HG02678 (cell line): ENCODE results near the gene TSEN54.
A peak's percentile ranks its signal among the peaks of the same experiment; 100 is the strongest.

Source experiments
- ATAC-seq: cut with Tn5 transposase; IDR thresholded peaks from one replicate; pipeline ENCODE4 v1.9.1; 2021; ENCODE audit warnings: mild to moderate bottlenecking, moderate library complexity; ENCODE audit not compliant: unreplicated experiment

The TSEN54 gene

DNA sequence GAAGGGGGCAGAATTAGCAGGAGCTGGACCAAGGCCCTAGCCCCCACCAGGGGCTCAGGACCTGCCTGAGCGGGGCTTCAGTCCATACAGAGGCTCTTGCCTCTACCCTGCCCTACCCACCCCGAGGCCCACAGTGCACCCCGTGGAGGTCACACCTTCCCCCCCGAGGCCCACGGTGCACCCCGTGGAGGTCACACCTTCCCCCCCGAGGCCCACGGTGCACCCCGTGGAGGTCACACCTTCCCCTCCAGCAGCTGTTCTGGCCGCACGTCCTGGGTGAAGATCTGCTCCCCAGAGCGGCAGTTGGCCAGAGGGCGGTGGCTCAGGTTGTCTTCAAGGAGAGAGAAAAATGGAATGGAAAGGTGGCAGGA lies 12.4 kb upstream of the TSEN54 start:
- no peak for ATAC-seq

DNA sequence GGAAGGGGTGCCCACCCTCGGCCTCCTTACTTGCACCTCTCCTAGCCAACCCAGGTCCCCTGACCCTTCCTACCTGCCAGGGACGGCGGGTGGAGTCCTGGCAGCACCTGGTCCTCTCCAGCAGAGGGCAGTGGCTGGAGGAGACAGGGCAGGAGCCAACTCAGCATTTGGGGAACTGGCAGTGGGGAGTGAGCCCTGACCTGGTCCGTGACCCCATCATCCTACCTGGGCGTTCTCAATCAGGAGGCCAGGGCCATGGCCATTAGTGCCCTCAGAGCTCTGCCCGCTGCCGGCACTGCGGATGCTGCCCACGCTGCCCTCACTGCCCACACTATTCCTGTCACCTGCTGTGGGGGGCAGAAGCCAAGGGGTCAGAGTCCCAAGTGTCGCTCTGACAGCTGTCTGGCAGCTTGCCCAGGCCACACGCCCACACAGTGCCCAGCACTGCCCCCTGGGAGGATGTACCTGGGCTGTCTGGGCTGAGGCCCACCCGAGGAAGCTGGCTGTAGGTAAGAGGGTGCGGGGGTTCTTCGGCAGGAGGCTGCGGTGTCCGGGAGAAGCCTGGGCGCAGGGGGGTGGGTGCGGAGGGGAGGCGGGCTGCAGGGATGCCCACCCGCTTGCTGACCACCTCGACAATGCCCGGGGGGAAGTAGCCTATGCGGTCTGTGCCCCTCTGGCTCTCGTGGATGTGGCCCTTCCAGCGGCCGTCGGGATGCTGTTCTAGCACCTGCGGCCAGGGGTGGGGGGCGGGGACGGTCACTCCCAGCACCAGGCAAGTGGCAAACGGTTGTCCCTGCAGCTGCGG lies 11.8 kb upstream of the TSEN54 start:
- no peak for ATAC-seq

DNA sequence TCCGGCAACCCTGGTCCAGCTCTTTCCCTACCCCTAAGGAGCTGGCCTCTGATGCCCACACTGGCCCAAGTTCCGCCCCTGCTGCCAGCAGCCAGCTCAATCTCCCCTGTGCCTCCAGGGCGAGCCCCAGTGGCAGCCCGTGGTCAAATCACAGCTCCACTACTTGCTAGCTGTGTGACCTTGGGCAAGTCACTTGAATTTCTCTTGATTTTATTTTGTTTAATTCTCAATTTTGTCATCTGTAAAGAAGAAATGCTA lies 11.2 kb upstream of the TSEN54 start:
- no peak for ATAC-seq

DNA sequence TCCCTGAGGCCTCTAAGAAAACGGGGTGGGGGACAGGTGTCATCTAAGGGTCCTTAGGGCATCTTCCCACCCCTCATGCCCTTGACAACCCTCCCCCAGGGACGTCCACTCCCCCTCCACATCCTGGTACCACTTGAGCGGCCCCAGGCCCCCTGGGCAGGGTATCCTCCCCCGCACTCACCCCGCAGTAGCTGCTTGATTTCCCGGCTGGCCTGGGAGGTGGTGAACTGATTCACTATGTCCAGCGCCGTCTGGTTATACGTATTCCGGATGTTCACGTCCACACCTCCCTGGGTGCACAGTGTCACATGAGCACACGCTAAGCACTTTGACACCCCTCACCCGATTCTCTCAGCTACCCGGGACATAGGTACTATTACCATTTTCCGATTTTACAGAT lies 10.7 kb upstream of the TSEN54 start:
- no peak for ATAC-seq

DNA sequence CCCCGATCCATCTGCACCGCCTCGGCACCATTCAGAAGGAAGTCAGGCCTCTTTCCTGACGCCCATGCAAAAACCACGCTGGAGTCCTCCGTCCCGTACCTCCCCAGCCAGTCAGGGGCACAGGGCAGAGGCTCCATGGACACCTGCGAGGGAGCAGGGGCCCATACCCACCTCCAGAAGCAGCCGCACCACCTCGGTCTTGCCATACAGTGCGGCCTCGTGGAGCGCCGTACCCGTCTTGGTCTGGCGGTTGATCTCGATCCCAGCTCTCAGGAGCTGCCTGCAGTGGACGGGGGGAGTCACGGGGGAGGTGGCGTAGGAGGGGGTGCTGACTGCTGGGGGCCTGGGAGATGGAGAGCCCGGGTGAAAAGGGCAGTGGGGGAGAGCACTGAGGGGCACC lies 10.2 kb upstream of the TSEN54 start:
- ATAC-seq = no peak

DNA sequence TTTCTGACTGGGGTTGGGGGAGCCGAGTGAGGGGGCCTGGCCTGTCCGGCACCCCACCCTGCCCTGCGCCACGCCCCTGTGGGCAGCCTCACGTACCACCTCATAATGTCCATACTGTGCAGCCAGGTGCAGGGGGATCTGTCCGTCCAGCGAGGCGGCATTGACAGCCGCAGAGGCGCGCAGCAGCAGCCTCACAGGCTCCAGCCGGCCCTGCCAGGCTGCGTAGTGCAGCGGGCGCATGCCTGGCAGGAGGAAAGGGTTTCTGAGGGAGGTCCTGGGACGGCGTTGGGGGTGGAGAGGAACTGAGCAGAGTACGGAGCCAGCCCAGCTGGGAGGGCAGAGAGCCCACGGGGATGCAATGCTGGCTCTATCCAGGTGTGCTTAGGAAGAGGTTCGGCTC lies 9.4 kb upstream of the TSEN54 start:
- ATAC-seq = no peak

DNA sequence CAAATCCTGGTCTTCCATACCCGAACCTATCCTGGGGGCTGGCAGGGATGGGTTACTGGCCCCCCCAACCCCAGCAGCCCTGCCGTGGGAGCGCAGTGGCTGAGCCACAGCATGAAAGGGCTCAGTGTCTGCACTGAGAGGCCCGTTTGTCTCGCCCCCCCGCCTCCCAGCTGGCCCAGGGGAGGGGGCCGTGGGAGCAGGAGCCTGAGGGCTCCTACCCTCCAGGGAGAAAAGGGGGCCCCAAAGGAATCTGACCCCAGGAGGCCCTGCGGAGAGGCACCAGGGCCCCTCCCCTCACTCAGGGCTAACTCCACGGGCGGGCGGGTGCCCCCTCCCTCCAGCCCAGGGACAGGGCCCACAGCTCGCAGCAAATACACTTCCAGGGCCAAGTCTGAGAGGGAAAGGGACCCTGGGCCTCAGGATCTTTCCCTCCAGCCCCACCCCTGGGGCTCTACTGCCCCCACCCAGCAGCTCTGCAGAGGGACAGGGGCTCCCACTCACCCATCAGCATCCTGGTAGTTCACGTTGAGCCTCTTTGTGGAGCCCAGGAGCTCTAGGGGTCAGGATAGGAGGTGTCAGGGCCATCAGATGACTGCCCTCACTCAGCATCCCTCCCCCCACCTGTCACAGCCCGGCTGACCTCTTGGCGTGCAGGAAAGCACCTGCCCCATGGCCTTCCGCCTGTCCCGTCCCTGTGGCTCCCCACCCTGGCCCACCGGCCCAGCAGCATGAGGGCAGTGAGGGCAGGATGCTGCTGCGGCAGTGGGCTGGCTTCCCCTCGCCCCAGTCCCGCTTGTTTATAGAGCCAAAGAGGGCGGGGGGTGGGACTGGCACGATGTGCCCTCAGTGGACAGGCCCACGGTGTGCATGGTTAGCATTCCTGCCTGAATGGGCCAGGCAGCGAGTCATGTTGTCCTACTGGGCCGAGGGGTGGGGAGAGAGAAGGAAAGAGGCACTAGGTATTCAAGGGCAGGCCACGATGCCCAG lies 8.3 kb upstream of the TSEN54 start:
- ATAC-seq = no peak

DNA sequence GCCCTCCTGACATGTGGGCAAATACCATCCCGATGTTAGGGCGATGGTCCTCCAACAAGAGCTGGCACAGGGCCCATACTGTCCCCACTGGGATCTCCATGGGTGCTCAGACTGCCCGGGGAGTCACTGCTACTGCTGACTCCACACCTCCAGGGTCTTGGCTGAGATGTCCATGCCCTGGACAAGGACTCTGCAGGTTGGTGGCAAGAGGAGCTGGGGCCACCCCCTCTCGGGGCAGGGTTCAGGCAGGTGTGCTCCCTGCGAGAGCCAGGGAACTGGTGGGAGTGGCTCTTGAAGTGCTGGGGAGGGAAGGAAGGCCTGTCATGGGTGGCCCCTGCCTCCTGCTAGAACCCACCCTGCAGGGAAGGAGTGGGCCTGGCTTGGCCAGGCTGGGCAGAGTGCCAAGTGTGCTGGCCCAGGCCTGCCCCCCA lies 7.4 kb upstream of the TSEN54 start:
- ATAC-seq = no peak

DNA sequence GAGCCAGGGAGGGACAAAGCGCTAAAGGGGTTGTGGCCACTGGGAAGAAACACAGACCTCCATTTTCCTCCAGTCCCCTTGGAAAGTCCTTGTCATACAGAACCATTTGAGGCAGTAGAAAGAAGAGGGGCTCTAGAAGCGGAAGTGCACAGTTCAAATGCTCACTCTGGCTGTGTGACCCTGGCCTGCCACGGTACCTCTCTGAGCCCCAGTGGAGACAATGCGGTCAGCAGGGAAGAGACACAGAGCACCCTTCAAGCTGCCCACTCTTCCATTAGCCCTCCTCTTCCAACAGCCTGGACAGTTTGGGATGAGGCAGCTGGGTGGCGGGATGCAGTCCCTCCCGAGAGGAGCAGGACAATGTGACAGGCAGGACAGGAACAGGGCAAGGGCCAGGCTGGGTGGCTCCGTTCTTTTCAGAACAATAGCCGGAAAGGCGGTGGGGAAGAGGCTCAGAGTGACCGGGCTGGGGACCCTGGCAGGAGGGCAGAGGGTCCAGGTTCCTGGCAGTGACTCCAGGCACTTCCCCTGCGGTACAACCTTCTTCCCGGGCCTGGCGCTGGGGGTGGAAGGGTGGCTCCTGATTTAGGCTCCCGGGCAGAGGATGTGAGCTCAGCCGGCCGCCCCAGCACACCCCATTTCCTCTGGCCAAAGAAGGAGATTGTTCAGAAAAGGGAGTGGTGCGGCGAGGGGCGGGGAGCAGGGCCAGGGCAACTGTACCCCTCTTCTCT lies 6.6 kb upstream of the TSEN54 start:
- no peak for ATAC-seq

DNA sequence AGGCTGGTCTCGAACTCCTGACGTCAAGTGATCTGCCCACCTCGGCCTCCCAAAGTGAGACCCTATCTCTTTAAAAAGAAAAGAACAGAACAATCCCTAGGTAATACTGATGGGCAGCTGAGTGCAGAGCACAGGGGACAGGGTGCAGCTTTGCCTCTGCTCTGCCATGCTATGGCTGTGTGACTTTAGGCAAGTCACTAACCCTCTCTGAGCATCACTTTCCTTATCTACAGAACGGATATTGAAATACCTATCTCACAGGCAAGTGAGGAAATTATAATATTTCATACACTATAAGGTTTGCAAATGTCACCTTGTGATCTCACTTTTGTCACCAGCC lies 5.1 kb upstream of the TSEN54 start:
- no peak for ATAC-seq

DNA sequence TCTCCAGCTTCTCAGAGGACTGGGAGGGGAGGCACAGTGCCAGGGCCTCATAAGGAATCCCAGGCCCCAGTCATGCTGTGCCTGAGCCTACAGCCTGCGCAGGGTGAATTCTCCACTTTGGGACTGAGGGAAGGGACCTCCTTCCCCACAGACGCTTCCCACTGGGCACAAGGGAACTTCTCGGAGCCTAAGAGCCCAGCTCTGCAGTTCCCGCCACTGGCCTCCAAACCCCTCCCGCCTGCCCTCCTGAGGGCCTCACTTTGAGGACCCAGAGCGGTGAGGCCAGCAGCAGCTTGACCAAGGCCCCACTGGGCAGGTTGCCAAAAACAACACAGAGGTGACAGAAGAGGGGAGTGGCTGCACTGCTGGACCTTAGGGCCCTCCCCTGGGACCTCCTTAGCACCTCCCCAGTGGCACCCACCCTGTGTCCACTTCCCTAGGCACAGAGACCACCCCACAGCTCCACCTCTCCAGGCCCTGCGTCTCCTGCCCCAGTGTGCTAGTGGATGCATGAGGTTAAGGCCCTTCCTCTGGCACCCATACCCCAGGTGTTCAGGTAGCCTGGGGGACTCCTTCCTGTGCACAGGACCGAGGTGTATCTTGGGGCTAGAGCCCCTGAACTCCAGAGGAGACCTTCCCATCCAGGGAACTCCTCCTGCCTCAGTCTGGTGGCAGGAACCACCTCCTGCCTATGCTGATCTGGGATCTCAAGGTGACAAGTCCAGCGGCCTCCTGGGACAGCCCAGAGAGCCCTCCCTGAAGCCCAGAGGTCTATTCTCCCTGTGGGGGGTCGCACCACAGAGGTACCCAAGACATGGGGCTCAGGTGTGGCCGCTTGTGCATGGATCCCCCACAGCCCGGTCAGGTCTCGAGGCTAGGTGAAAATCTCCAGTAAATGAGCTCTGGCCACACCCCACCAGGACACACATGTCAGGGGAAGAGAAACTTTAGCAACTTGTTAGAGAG lies 4.4 kb upstream of the TSEN54 start:
- ATAC-seq = no peak

DNA sequence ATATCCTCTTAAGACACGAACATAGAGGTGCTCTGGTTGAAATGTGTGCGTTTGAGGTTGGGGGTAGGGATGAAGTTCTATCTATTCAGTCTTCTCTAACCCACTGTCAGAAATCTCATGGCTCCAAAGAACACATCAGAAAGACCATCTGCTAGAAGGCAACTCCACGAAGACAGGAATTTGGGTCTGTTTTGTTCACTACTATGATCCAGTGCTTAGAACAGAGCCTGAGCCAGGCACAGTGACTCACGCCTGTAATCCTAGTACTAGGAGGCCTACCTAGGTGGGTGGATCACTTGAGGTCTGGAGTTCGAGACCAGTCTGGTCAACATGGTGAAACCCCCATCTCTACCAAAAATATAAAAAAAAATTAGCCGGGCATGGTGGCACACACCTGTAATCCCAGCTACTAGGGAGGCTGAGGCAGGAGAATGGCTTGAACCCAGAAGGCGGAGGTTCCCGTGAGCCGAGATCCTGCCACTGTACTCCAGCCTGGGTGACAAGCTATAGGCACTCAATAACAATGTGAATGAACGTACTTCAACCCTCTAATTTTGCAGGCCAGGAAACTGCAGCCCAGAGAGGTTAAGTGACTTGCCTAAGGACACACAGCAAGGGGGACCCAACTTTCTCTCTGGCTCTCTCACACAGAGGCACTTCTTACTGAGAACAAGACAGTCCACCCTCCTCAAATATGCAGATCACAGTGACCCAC lies 3.2 kb upstream of the TSEN54 start:
- no peak for ATAC-seq

DNA sequence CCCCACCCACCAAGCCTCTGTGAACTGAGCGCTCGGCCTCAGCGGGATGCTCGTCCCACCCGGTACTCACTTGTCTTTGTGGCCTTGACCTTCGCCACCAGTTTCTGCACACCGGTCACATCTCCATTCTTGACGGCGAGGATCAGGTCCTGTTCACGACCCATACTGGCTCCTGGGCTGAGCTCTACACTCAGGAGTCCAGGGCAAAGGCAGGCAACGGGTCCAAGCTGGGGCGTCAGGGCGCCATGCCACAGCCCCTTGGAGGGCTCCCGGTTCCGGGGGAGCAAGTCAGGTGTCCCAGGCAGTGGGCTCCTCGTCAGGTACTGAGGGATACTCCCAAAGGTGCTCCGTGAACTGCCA lies 2.7 kb upstream of the TSEN54 start:
- ATAC-seq = no peak

DNA sequence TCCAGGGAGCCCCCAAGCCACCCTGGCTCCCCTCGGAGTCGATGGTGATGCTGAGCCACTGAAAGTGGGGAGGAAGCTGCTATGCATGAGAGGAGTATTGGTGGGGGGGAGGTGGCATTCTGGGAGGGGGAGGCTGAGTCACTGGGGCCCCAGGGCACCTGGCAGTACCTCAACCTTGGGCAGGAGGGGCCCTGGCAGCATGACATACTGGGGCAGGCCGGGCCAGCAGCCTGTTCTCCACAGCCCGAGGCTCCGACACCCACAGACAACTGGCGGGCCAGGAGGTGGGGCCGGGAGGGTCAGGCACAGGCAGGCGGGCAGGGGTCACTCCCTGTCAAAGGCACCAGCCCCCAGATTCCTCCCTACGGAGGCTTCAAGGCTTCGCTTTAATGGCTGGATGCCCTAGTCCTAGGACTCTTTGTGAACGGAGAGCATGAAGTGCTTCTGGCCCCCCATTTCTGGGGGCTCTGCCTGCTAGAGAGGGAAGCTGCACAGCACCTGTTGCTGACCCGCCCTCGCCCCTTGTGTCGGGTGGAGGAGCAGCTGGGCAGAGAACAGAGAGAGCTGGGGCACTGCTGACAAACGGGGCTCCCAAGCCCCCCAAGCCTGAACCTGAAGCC lies 1.9 kb upstream of the TSEN54 start:
- ATAC-seq = no peak

DNA sequence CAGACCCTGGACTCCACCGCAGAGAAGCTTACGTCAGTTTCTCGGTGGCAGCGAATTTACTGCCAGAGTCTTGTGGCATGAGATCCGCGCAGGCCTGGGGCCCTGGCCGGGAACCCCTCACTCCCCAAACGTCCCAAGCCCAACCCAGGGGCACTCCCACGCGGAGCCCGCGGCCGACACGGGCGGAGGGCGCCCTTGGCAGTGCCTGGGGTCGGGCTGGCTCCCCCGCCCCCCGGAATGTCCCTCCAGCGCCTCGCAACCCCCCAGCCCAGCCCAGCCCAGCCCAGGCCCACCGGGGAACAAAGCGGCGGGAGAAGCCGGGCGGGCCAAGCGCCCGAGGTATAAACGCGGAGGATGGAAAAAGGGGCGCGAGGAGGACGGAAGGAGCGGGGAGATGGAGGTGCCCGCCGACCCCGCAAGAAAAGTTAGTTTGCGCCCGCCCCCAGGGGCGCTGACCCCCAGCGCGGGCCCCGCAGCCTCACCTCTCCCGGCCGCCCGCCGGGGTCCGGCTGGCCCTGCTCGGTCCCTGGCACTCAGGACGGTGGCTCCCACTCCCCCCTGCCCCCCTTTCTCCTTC lies 1.3 kb upstream of the TSEN54 start:
- ATAC-seq = no peak

DNA sequence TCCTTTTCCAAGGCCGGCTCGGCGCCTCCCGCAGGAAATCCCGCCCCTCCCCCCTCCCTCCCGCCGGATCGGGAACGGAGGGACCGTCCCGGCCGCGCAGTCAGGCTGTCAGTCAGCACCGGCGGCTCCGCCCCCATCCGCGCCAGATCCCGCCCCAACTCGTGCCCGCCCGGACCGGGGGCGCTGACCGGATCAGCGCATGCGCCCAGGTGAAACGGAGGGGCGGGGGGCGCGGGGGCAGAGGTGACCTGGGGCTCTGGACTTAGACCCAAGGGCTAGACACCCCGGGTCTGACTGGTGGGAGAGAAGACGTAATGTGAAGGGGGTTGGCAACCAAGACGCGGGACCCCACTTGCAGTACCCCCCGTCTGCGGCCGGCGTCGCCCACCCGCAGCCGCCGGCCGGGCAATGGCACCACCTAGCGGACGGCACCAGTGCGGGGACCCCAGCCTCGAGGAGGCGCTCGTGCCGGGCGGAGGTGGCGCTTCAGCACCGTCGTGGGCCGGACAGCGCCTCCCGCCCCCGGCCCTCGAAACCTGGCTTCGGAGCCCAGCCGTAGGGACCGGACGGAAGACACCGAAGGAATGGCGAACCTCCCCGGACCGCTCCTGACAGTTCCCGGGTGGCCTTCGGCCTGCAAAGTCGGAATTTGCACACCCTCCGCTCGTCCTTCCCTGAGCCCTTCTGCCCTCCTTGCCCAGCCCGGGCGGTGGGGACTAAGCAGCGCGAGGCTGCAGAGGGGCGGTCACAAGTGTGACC lies 653 bp upstream of the TSEN54 start, which contains the start of gene CASKIN2:
Gene CASKIN2 (minus strand): TSS at position 42 of the 759 bp plus-strand sequence. CDS start 1,733 bp downstream, outside the sequence.
- ATAC-seq = peak; percentile 38

DNA sequence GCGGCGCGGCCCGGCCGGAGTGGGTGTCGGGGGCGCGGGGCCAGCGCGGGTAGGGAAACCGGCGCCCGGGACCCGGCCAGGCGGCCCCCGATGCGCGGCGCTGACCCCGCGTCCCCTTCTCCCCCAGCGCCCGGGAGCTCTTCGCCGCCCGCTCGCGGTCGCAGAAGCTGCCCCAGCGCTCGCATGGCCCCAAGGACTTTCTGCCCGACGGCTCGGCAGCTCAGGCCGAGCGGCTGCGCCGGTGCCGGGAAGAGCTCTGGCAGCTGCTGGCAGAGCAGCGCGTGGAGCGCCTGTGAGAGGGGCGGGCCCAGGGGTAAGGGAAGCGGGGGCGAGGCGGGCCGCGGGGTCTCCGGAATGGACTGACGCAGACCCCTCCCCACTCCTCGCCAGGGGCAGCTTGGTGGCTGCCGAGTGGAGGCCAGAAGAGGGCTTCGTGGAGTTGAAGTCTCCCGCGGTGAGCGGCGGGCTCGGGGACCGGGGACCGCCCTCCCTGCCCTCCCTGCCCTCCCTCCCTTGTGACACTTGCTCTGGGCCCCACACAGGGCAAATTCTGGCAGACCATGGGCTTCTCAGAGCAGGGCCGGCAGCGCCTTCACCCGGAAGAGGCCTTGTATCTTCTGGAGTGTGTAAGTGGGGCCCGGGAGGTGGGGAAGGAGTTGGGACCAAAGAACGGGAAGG lies 430 bp downstream of the TSEN54 start:
- ATAC-seq = peak; percentile 20
